CD14-positive monocyte (primary cell): ENCODE measurements around the gene SLC41A1. TPM values are rescaled to one million over a fixed set of nuclear protein-coding genes. Genes with fewer than 3 reads are reported as not detected.

ENCODE experiments used
- DNase-seq, 3 donors: peaks; one replicate each; pipeline ENCODE4 v3.0.0-alpha.2; 2011 to 2022
- H2AFZ ChIP-seq: 2 replicates; pipeline ENCODE4 v1.6.0; 2012; ENCODE audit warnings: mild to moderate bottlenecking, low read depth, low read length, inconsistent platforms; ENCODE audit not compliant: insufficient read depth, poor library complexity, severe bottlenecking
- H3K27ac ChIP-seq, 2 donors: 1 replicate in 1 of 2; 2 replicates in 1 of 2; pipeline ENCODE4 v1.5.1; 2012 to 2013; ENCODE audit warnings: low read length in 2 of 2, control low read depth in 1 of 2, inconsistent platforms in 1 of 2, low read depth in 1 of 2, mild to moderate bottlenecking in 1 of 2
- H3K27me3 ChIP-seq, 2 donors: one replicate each; pipeline versions ENCODE4 v1.6.0 to v1.6.1; 2011 to 2013; ENCODE audit warnings: low read length in 2 of 2; ENCODE audit not compliant: control insufficient read depth in 2 of 2, insufficient read depth in 2 of 2
- H3K36me3 ChIP-seq, 2 donors: replicated peaks in 1 of 2; 1 replicate in 1 of 2; 2 replicates in 1 of 2; pipeline versions ENCODE4 v1.5.1 to v1.6.1; 2012 to 2013; ENCODE audit warnings: low read length in 2 of 2, control low read depth in 1 of 2, inconsistent platforms in 1 of 2, mild to moderate bottlenecking in 1 of 2; ENCODE audit not compliant: insufficient read depth in 2 of 2, control insufficient read depth in 1 of 2
- H3K4me1 ChIP-seq, 2 donors: 1 replicate in 1 of 2; 2 replicates in 1 of 2; pipeline versions ENCODE4 v1.5.1 to v1.6.1; 2012 to 2013; ENCODE audit warnings: low read length in 2 of 2, control low read depth in 1 of 2, inconsistent platforms in 1 of 2, mild to moderate bottlenecking in 1 of 2, moderate library complexity in 1 of 2; ENCODE audit not compliant: insufficient read depth in 2 of 2, control insufficient read depth in 1 of 2
- H3K4me2 ChIP-seq: replicated peaks from 2 replicates; pipeline ENCODE3; 2012; ENCODE audit warnings: low read length, moderate library complexity, mild to moderate bottlenecking; ENCODE audit not compliant: poor library complexity, severe bottlenecking; ENCODE audit errors: extremely low read depth
- H3K4me3 ChIP-seq, 3 experiments: fragments of 200-600 bp in 1 of 3; sonication (generic) in 1 of 3; replicated peaks in 1 of 3; 1 replicate in 2 of 3; 2 replicates in 1 of 3; pipeline ENCODE4 v1.5.1; 2011 to 2013; ENCODE audit warnings: low read length in 3 of 3, mild to moderate bottlenecking in 3 of 3, control low read depth in 2 of 3, low read depth in 2 of 3, inconsistent platforms in 1 of 3, moderate library complexity in 1 of 3
- H3K79me2 ChIP-seq: 2 replicates; pipeline ENCODE4 v1.6.0; 2012; ENCODE audit warnings: mild to moderate bottlenecking, control low read depth, inconsistent platforms, low read length, moderate library complexity; ENCODE audit not compliant: insufficient read depth
- H3K9ac ChIP-seq: 2 replicates; pipeline ENCODE4 v1.6.0; 2017; ENCODE audit warnings: low read length, mild to moderate bottlenecking; ENCODE audit not compliant: insufficient read depth, poor library complexity, severe bottlenecking
- H3K9me3 ChIP-seq, 2 donors: replicated peaks in 1 of 2; 1 replicate in 1 of 2; 2 replicates in 1 of 2; pipeline versions ENCODE4 v1.5.1 to v1.6.1; 2012 to 2013; ENCODE audit warnings: low read length in 2 of 2, control low read depth in 1 of 2; ENCODE audit not compliant: control insufficient read depth in 1 of 2, insufficient read depth in 1 of 2
- H4K20me1 ChIP-seq: 2 replicates; pipeline ENCODE4 v1.6.0; 2012; ENCODE audit warnings: mild to moderate bottlenecking, low read length, control low read depth, moderate library complexity; ENCODE audit not compliant: insufficient read depth
- H3K27ac Mint-ChIP-seq, 7 donors: one replicate each; pipeline ENCODE4 v1.8.0; 2020; ENCODE audit warnings: mild to moderate bottlenecking in 7 of 7, mixed read lengths in 7 of 7, moderate library complexity in 6 of 7, inconsistent platforms in 2 of 7
- H3K27me3 Mint-ChIP-seq, 3 donors: one replicate each; pipeline ENCODE4 v1.8.0; 2021 to 2022; ENCODE audit warnings: low read depth in 3 of 3, mild to moderate bottlenecking in 3 of 3, mixed read lengths in 3 of 3, moderate library complexity in 3 of 3, inconsistent platforms in 1 of 3
- H3K36me3 Mint-ChIP-seq, 2 donors: one replicate each; pipeline ENCODE4 v1.8.0; 2020; ENCODE audit warnings: mixed read lengths in 2 of 2, inconsistent platforms in 1 of 2, mild to moderate bottlenecking in 1 of 2
- H3K4me1 Mint-ChIP-seq: one replicate; pipeline ENCODE4 v1.8.0; 2020; ENCODE audit warnings: mild to moderate bottlenecking, mixed read lengths
- H3K4me3 Mint-ChIP-seq, 2 donors: one replicate each; pipeline ENCODE4 v1.8.0; 2020; ENCODE audit warnings: mild to moderate bottlenecking in 2 of 2, mixed read lengths in 2 of 2, moderate library complexity in 1 of 2
- H3K9me3 Mint-ChIP-seq, 7 donors: one replicate each; pipeline ENCODE4 v1.8.0; 2020 to 2022; ENCODE audit warnings: mixed read lengths in 7 of 7, mild to moderate bottlenecking in 6 of 7, moderate library complexity in 6 of 7, inconsistent platforms in 2 of 7
- WGBS: methylation state at CpG from one replicate; pipeline ENCODE4 v1.1.5; 2013; ENCODE audit warnings: missing lambda C conversion rate; ENCODE audit not compliant: insufficient coverage; 5-methylcytosine and 5-hydroxymethylcytosine counted together
- intact Hi-C, 2 donors: fragments of 100-400 bp; cut with micrococcal nuclease; formaldehyde crosslinking; loops; one replicate each; pipeline versions ENCODE4 v1.15.0 to v1.15.1; 2023
- polyA plus RNA-seq, 3 donors: library from polyadenylated mRNA; depleted of rRNA in 1 of 3; unstranded in 2 of 3; stranded (reverse) in 1 of 3; fragments of 300-500 nt in 2 of 3; fragments of >200 nt in 1 of 3; fragmentation: Illumina TruSeq in 2 of 3; gene quantifications; 1 replicate in 2 of 3; 2 replicates in 1 of 3; pipeline ENCODE4 v1.2.3, GENCODE V29; 2012 to 2021
- TF ChIP-seq, protein P1 (sequence below): fragments of 200-600 bp; IDR thresholded peaks from one replicate; pipeline ENCODE4 v1.8.0; 2022; ENCODE audit warnings: antibody characterized with exemption, mild to moderate bottlenecking

Gene SLC41A1
- polyA plus RNA-seq, 3 donors: 0.54 to 2.3 (median 1.1) TPM

DNA sequence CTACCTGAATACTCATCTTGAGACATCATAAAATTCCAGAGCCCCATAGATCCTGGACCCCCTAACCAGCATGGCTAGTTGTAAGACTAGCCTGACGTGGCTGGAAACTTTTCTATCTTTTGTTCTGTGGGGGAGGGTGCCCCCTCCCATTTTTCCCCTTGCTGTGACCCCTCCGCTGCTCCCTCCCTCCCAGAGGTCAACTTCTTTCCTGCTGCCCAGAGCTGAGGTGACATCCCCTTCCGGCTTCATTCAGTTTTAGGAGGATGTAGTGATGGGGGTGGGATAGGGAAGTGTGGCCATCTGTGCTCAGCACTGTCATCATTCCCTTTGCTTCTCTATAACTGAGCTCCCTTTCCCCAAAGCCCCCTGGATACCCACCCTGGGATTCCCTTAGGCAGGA lies 4.4 kb upstream of the SLC41A1 start:
- no peak for DNase-seq
- Histone ChIP-seq H3K27ac (no peak overlapping the region), H3K4me1 (peaks cover 13 to 16% of the 10 kb centered on the region in 2 donors), H2AFZ (no peak overlapping the region), H4K20me1 (no peaks in the 10 kb centered on the region), H3K27me3 (peaks cover 10 to 18% of the 10 kb centered on the region in 2 donors), H3K4me3 (no peak overlapping the region), H3K79me2 (no peaks in the 10 kb centered on the region), H3K9ac (no peak overlapping the region), H3K4me2 (no peak overlapping the region), H3K9me3 (no peaks in the 10 kb centered on the region), H3K36me3 (no peaks in the 10 kb centered on the region)
- TF ChIP-seq, protein P1, sequence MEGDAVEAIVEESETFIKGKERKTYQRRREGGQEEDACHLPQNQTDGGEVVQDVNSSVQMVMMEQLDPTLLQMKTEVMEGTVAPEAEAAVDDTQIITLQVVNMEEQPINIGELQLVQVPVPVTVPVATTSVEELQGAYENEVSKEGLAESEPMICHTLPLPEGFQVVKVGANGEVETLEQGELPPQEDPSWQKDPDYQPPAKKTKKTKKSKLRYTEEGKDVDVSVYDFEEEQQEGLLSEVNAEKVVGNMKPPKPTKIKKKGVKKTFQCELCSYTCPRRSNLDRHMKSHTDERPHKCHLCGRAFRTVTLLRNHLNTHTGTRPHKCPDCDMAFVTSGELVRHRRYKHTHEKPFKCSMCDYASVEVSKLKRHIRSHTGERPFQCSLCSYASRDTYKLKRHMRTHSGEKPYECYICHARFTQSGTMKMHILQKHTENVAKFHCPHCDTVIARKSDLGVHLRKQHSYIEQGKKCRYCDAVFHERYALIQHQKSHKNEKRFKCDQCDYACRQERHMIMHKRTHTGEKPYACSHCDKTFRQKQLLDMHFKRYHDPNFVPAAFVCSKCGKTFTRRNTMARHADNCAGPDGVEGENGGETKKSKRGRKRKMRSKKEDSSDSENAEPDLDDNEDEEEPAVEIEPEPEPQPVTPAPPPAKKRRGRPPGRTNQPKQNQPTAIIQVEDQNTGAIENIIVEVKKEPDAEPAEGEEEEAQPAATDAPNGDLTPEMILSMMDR: no peak
- Mint-ChIP-seq H3K4me3 (no peak overlapping the region), H3K27ac (no peak overlapping the region), H3K4me1 (peaks cover 13% of the 10 kb centered on the region), H3K27me3 (peaks cover 23 to 35% (median 24%) of the 10 kb centered on the region in 3 donors), H3K9me3 (peaks cover 0 to 5% (median 0%) of the 10 kb centered on the region in 7 donors), H3K36me3 (peaks cover 0 to 3% of the 10 kb centered on the region in 2 donors)
- no CpG with 5 or more reads among the region's 3 CpGs for WGBS
- intact Hi-C loops: no loop called here

DNA sequence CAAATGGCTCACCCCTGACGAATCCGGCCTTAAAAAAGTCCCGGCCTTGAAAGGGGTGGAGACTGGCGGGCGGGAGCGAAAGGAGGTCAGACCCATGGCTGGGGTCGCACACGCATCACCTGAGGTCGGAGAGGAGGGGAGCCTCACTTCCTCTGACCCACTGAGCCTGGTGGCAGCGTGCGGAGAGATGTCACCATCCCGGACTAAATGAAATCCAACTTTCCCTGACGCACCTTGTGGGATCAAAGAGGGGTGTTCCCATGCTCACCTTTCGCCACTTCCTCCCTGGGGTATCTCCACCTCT lies 709 bp upstream of the SLC41A1 start:
- Mint-ChIP-seq H3K4me3 (peak overlapping the region; percentile 91 to 95), H3K27ac (peak overlapping the region in 4 of 7 donors; percentile 37 to 79 (median 61)), H3K27me3 (peaks cover 31 to 42% (median 33%) of the 10 kb centered on the region in 3 donors), H3K36me3 (peaks cover 0 to 9% of the 10 kb centered on the region in 2 donors), H3K9me3 (peaks cover 0 to 5% (median 0%) of the 10 kb centered on the region in 7 donors), H3K4me1 (peaks cover 24% of the 10 kb centered on the region)
- H3K4me2 ChIP-seq: peak overlapping the region; percentile 90
- peak overlapping the region; percentile 66 for H3K9ac ChIP-seq
- 0% methylated on average over 9 of the region's 14 CpGs for WGBS
- no peak overlapping the region for H3K27ac ChIP-seq
- peak overlapping the region; percentile 97 for H2AFZ ChIP-seq
- H3K27me3 ChIP-seq: peaks cover 10 to 20% of the 10 kb centered on the region in 2 donors
- intact Hi-C loops: no loop called here
- peak in 1 of 3 donors; percentile 34 for DNase-seq
- H3K4me3 ChIP-seq: peak overlapping the region; percentile 69 to 86 (median 74)
- TF ChIP-seq, protein P1: no peak
- H3K9me3 ChIP-seq: no peaks in the 10 kb centered on the region
- H3K36me3 ChIP-seq: no peaks in the 10 kb centered on the region
- no peaks in the 10 kb centered on the region for H3K79me2 ChIP-seq
- peaks cover 15 to 18% of the 10 kb centered on the region in 2 donors for H3K4me1 ChIP-seq
- no peaks in the 10 kb centered on the region for H4K20me1 ChIP-seq
